ENCODE measurements around the gene SH3BP5L. TPM values are rescaled to one million over a fixed set of nuclear protein-coding genes. Genes with fewer than 3 reads are reported as not detected.

SH3BP5L gene
- total and polyA plus RNA-seq, 2 of the 13 experiments (the other 11 are each of a cell fraction or from before 2014, with no cell fraction given), result 10.3 to 14.9 TPM

DNA sequence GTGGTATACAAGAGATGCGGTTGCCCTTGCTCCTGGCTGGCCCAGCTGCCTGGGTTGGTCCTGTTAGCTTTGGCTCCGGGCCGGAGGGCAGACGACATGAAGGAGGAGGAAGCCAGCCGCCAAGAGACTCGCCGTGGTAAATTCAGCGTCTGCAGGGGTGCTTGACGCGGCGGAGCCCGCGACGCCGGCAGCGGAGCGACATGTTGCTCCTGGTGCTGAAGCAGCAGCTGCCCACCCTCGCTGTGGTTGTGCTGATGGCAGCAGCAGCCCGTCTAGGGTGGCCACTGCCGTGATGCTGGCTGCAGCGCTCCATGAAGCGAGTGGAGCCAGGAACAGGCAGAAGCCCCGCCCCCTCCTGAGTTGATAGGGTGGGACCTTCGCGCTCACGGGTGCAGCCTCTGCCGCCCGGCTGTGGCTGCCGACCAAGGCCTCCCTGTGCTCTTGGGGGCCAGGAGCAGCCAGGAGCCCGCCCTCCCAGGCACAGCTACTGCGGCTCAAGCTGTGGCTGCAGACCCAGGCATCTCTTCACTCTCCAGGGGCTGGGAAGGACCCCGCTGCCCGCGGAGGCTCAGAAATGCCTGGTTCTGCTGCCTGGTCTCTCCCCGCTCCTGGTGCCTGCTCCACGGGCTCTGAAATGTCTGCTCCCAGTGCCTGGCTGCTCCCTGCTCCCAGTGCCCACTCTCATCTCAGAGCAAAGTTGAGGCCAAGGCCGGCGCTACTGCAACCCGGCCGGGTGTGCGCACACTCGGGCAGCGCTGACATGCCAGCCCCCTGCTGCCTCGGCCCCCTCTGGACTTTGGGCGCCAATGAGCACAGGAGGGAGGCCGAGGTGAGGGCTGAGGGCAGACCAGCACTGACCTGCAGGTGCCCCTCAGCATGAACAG, 37.5 kb upstream of the SH3BP5L start (continued):
- TF ChIP-seq, protein P1, sequence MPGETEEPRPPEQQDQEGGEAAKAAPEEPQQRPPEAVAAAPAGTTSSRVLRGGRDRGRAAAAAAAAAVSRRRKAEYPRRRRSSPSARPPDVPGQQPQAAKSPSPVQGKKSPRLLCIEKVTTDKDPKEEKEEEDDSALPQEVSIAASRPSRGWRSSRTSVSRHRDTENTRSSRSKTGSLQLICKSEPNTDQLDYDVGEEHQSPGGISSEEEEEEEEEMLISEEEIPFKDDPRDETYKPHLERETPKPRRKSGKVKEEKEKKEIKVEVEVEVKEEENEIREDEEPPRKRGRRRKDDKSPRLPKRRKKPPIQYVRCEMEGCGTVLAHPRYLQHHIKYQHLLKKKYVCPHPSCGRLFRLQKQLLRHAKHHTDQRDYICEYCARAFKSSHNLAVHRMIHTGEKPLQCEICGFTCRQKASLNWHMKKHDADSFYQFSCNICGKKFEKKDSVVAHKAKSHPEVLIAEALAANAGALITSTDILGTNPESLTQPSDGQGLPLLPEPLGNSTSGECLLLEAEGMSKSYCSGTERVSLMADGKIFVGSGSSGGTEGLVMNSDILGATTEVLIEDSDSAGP (CRISPR knock-in tag; IDR thresholded peaks at IDR 0.05; ENCODE audit: borderline replicate concordance), result peak; percentile 94
- TF ChIP-seq CC2D1A (CRISPR knock-in tag; IDR thresholded peaks at IDR 0.05) (no peak), ATRX (CRISPR knock-in tag; IDR thresholded peaks at IDR 0.05; ENCODE audit: borderline replicate concordance) (no peak), SYNCRIP (IDR thresholded peaks at IDR 0.05; ENCODE audit: insufficient read depth, low read depth, low read length) (no peak), PPARG (CRISPR knock-in tag; conservative IDR thresholded peaks at IDR 0.05) (peak; percentile 24; the same call in 1 of the 2 replicates), ZNF589 (CRISPR knock-in tag; conservative IDR thresholded peaks at IDR 0.05) (no peak), ZFP90 (CRISPR knock-in tag; IDR thresholded peaks at IDR 0.05; ENCODE audit: borderline replicate concordance) (peak; percentile 69; the same call in 1 of the 2 replicates)
- TF ChIP-seq, protein P2, sequence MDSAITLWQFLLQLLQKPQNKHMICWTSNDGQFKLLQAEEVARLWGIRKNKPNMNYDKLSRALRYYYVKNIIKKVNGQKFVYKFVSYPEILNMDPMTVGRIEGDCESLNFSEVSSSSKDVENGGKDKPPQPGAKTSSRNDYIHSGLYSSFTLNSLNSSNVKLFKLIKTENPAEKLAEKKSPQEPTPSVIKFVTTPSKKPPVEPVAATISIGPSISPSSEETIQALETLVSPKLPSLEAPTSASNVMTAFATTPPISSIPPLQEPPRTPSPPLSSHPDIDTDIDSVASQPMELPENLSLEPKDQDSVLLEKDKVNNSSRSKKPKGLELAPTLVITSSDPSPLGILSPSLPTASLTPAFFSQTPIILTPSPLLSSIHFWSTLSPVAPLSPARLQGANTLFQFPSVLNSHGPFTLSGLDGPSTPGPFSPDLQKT (CRISPR knock-in tag; IDR thresholded peaks at IDR 0.05; ENCODE audit: borderline replicate concordance), result no peak
- TF ChIP-seq, protein P3, sequence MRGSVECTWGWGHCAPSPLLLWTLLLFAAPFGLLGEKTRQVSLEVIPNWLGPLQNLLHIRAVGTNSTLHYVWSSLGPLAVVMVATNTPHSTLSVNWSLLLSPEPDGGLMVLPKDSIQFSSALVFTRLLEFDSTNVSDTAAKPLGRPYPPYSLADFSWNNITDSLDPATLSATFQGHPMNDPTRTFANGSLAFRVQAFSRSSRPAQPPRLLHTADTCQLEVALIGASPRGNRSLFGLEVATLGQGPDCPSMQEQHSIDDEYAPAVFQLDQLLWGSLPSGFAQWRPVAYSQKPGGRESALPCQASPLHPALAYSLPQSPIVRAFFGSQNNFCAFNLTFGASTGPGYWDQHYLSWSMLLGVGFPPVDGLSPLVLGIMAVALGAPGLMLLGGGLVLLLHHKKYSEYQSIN (CRISPR knock-in tag; IDR thresholded peaks at IDR 0.05; ENCODE audit: borderline replicate concordance), result no peak
- TF ChIP-seq, protein P4, sequence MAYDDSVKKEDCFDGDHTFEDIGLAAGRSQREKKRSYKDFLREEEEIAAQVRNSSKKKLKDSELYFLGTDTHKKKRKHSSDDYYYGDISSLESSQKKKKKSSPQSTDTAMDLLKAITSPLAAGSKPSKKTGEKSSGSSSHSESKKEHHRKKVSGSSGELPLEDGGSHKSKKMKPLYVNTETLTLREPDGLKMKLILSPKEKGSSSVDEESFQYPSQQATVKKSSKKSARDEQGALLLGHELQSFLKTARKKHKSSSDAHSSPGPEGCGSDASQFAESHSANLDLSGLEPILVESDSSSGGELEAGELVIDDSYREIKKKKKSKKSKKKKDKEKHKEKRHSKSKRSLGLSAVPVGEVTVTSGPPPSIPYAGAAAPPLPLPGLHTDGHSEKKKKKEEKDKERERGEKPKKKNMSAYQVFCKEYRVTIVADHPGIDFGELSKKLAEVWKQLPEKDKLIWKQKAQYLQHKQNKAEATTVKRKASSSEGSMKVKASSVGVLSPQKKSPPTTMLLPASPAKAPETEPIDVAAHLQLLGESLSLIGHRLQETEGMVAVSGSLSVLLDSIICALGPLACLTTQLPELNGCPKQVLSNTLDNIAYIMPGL (CRISPR knock-in tag; IDR thresholded peaks at IDR 0.05; ENCODE audit: borderline replicate concordance in 1 of 2, low read depth in 1 of 2), result peak; percentile 64 to 87; a peak in 3 of 4 replicates
- TF ChIP-seq, protein P5, sequence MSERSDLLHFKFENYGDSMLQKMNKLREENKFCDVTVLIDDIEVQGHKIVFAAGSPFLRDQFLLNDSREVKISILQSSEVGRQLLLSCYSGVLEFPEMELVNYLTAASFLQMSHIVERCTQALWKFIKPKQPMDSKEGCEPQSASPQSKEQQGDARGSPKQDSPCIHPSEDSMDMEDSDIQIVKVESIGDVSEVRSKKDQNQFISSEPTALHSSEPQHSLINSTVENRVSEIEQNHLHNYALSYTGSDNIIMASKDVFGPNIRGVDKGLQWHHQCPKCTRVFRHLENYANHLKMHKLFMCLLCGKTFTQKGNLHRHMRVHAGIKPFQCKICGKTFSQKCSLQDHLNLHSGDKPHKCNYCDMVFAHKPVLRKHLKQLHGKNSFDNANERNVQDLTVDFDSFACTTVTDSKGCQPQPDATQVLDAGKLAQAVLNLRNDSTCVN (CRISPR knock-in tag; IDR thresholded peaks at IDR 0.05; ENCODE audit: borderline replicate concordance), result no peak
